ENCODE results near the gene DPY19L1.
"Not testable (repeated sequence)": the region's sequence is repeated elsewhere in the genome, so short reads cannot be mapped to it uniquely, and the experiment has no call there.

Gene DPY19L1

DNA sequence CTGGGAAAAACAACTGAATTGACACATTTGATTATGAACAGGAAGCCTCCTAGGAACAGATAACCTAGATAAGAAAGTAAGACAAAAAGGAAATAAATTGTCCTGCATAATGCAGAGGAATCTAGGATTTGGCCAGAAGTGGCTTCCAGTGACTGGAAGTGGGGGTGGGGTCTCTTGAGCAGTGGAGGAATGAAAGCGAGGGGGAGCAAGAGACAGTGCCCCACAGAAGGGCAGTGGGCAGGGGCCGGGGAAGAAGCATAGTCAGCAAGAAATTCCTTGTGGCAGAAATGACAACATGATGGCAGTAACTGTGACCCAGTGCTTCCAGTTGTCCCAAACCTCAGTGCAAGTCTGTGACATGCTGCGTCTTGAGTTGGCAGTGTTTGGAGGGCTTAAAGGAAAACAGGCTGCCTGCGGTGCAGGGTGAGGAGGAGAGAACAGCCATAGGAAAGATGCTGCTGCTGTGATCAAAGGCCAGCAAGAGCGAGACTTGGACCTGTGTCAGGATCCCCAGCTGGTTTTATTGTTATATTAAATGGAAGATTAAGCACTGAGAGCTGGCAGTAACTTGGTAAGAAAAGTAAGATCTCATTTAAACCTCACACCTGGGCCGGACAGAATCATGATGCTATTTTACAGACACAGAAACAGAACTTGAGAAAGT lies 119.0 kb downstream of the DPY19L1 start:
- DNase-seq (ENCODE audit: low spot score); H3K27me3 ChIP-seq (ENCODE audit: insufficient read depth, poor library complexity, severe bottlenecking); H3K9me3 ChIP-seq (ENCODE audit: severe bottlenecking); H3K36me3 ChIP-seq (ENCODE audit: low read depth); H3K4me1 ChIP-seq (ENCODE audit: insufficient read depth, poor library complexity, severe bottlenecking); H3K4me3 ChIP-seq (ENCODE audit: severe bottlenecking); H3K27ac ChIP-seq (ENCODE audit: poor library complexity, severe bottlenecking); ATAC-seq (ENCODE audit: low read depth): not testable (repeated sequence)

DNA sequence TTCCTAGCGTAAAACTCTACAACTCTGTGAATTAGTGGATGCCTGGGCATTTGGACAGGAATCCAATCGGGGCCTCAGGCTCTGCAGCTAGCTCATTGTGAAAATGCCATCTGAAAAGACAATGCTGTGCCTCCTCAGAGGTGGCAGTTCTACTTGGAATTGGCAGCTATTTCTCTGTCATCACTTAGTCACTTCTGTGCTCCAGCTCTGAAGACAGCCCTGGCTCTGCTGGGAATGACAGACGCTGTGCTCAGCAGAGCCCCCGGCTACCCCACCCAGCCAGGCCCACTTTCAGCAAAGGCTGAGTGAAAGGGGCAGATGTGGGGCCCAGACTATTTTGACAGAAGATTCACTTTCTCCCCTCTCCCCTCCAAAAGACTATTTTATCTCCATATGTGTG lies 119.8 kb downstream of the DPY19L1 start:
- ATAC-seq (ENCODE audit: low read depth); H3K4me3 ChIP-seq (ENCODE audit: severe bottlenecking); H3K9me3 ChIP-seq (ENCODE audit: severe bottlenecking); H3K36me3 ChIP-seq (ENCODE audit: low read depth); H3K4me1 ChIP-seq (ENCODE audit: insufficient read depth, poor library complexity, severe bottlenecking); H3K27ac ChIP-seq (ENCODE audit: poor library complexity, severe bottlenecking); DNase-seq (ENCODE audit: low spot score); H3K27me3 ChIP-seq (ENCODE audit: insufficient read depth, poor library complexity, severe bottlenecking): not testable (repeated sequence)

DNA sequence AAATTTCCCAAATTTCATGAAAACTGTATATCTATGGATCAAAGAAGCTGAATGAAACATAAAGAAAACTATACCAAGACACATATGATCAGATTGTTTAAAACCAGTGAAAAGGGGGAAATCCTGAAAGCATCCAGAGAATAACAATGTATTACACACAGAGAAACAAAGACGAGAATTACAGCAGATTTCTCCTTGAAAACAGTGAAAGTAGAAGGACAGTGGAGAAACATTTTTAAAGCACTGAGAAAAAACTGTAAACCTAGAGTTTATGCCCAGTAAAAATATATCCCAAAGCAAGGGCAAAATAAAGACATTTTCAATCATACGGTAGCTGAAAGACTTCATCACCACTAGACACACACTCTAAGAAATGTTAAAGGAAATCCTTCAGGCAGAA lies 121.0 kb downstream of the DPY19L1 start:
- DNase-seq (ENCODE audit: low spot score) (no peak), ATAC-seq (ENCODE audit: low read depth) (no peak)
- TF ChIP-seq, protein P1, sequence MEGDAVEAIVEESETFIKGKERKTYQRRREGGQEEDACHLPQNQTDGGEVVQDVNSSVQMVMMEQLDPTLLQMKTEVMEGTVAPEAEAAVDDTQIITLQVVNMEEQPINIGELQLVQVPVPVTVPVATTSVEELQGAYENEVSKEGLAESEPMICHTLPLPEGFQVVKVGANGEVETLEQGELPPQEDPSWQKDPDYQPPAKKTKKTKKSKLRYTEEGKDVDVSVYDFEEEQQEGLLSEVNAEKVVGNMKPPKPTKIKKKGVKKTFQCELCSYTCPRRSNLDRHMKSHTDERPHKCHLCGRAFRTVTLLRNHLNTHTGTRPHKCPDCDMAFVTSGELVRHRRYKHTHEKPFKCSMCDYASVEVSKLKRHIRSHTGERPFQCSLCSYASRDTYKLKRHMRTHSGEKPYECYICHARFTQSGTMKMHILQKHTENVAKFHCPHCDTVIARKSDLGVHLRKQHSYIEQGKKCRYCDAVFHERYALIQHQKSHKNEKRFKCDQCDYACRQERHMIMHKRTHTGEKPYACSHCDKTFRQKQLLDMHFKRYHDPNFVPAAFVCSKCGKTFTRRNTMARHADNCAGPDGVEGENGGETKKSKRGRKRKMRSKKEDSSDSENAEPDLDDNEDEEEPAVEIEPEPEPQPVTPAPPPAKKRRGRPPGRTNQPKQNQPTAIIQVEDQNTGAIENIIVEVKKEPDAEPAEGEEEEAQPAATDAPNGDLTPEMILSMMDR (IDR thresholded peaks at IDR 0.05; ENCODE audit: poor library complexity, severe bottlenecking): no peak
- Histone ChIP-seq H3K9me3 (ENCODE audit: severe bottlenecking) (no peaks in the 10 kb centered on the region), H3K4me3 (ENCODE audit: severe bottlenecking) (no peak overlapping the region), H3K36me3 (ENCODE audit: low read depth) (no peaks in the 10 kb centered on the region), H3K4me1 (ENCODE audit: insufficient read depth, poor library complexity, severe bottlenecking) (no peaks in the 10 kb centered on the region), H3K27ac (ENCODE audit: poor library complexity, severe bottlenecking) (no peak overlapping the region), H3K27me3 (ENCODE audit: insufficient read depth, poor library complexity, severe bottlenecking) (no peaks in the 10 kb centered on the region)

DNA sequence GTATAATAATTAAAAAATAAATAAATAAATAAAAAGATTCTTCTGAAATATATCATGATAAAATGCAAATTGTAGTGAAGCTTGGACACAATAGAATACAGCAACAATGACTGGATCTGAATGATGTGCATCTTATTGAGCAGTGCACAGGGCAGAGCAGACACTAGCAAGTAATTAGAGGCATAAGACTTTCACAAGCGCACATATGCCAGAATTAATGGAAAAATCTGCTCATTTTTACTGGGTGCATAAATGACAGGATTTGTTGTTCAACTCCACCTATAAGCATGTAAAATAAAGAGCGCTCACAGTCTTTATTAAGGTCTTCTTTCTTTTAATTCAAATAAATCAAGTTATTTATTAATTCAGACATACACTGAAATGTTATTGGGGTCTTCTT lies 125.0 kb downstream of the DPY19L1 start:
- TF ChIP-seq, protein P1 (IDR thresholded peaks at IDR 0.05; ENCODE audit: poor library complexity, severe bottlenecking): no peak
- Histone ChIP-seq H3K36me3 (ENCODE audit: low read depth) (no peaks in the 10 kb centered on the region), H3K27ac (ENCODE audit: poor library complexity, severe bottlenecking) (no peak overlapping the region), H3K9me3 (ENCODE audit: severe bottlenecking) (no peaks in the 10 kb centered on the region), H3K4me1 (ENCODE audit: insufficient read depth, poor library complexity, severe bottlenecking) (no peaks in the 10 kb centered on the region), H3K27me3 (ENCODE audit: insufficient read depth, poor library complexity, severe bottlenecking) (no peaks in the 10 kb centered on the region), H3K4me3 (ENCODE audit: severe bottlenecking) (no peak overlapping the region)
- DNase-seq (ENCODE audit: low spot score): no peak
- no peak for ATAC-seq (ENCODE audit: low read depth)

DNA sequence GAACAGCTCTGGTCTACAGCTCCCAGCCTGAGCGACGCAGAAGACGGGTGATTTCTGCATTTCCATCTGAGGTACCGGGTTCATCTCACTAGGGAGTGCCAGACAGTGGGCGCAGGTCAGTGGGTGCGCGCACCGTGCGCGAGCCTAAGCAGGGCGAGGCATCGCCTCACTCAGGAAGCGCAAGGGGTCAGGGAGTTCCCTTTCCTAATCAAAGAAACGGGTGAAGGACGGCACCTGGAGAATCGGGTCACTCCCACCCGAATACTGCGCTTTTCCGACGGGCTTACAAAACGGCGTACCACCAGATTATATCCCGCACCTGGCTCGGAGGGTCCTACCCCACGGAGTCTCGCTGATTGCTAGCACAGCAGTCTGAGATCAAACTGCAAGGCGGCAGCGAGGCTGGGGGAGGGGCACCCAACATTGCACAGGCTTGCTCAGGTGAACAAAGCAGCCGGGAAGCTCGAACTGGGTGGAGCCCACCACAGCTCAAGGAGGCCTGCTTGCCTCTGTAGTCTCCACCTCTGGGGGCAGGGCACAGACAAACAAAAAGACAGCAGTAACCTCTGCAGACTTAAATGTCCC lies 130.9 kb downstream of the DPY19L1 start:
- not testable (repeated sequence) for H3K4me1 ChIP-seq (ENCODE audit: insufficient read depth, poor library complexity, severe bottlenecking); ATAC-seq (ENCODE audit: low read depth); H3K36me3 ChIP-seq (ENCODE audit: low read depth); DNase-seq (ENCODE audit: low spot score); H3K27me3 ChIP-seq (ENCODE audit: insufficient read depth, poor library complexity, severe bottlenecking); H3K27ac ChIP-seq (ENCODE audit: poor library complexity, severe bottlenecking); H3K9me3 ChIP-seq (ENCODE audit: severe bottlenecking)
- H3K4me3 ChIP-seq (ENCODE audit: severe bottlenecking): peak overlapping the region; percentile 16

DNA sequence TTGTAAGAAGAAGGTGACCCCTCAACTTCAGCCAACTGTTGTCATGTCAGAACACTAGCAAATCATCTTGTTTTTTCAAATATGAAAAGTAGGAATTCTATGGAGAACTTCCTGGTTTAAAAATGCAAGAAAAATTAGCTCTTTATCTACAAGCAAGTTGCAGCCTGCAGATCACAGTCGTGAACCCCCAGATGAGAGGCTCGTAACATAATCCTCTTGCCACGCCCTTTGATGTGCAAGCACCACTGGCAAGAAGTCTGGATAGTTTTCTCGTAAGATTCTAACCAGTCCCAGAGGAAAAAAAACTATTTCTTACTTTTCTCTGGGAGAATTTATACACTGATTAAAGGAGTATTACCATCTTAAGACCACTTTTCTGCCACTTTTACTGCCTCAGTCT lies 132.3 kb downstream of the DPY19L1 start:
- no peaks in the 10 kb centered on the region for H3K4me1 ChIP-seq (ENCODE audit: insufficient read depth, poor library complexity, severe bottlenecking)
- no peaks in the 10 kb centered on the region for H3K27me3 ChIP-seq (ENCODE audit: insufficient read depth, poor library complexity, severe bottlenecking)
- no peak overlapping the region for H3K4me3 ChIP-seq (ENCODE audit: severe bottlenecking)
- TF ChIP-seq, protein P1 (IDR thresholded peaks at IDR 0.05; ENCODE audit: poor library complexity, severe bottlenecking): no peak
- H3K9me3 ChIP-seq (ENCODE audit: severe bottlenecking): no peaks in the 10 kb centered on the region
- no peak for ATAC-seq (ENCODE audit: low read depth)
- H3K27ac ChIP-seq (ENCODE audit: poor library complexity, severe bottlenecking): no peak overlapping the region
- no peaks in the 10 kb centered on the region for H3K36me3 ChIP-seq (ENCODE audit: low read depth)
- DNase-seq (ENCODE audit: low spot score): no peak

DNA sequence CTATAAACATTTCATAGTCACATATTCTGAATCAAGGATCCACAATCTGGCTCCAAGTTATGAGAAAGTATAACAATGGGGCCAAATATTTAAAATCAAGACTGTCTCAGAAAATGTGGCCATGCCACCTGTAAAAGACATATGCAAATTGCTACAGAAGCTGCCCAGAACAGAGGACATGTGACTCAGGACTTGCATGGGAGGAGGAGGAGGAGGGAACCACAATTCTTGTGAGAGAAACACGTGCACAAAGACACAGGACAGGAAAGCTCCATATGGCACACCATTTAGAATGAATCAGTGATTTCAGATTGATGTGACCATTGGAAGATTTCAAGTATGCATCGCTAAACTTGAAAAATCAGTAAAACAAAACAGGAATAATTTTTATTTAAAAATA lies 133.4 kb downstream of the DPY19L1 start:
- H3K27ac ChIP-seq (ENCODE audit: poor library complexity, severe bottlenecking); H3K27me3 ChIP-seq (ENCODE audit: insufficient read depth, poor library complexity, severe bottlenecking); ATAC-seq (ENCODE audit: low read depth): not testable (repeated sequence)

More for the DNA sequence above, 133.4 kb downstream of the DPY19L1 start:
- DNase-seq (ENCODE audit: low spot score); H3K36me3 ChIP-seq (ENCODE audit: low read depth); H3K4me1 ChIP-seq (ENCODE audit: insufficient read depth, poor library complexity, severe bottlenecking); H3K9me3 ChIP-seq (ENCODE audit: severe bottlenecking); H3K4me3 ChIP-seq (ENCODE audit: severe bottlenecking): not testable (repeated sequence)
